ENCODE results near the gene PAPPA2. TPM values are rescaled to one million over a fixed set of nuclear protein-coding genes. Genes with fewer than 3 reads are reported as not detected.

PAPPA2 gene
- total and polyA plus RNA-seq, 2 of the 4 experiments (the other 2 are of a cell fraction): 0.10 to 0.18 TPM

- Histone ChIP-seq H2BK5ac (ENCODE audit: low read depth, low read length, poor library complexity, severe bottlenecking) (no peak overlapping the region), H3K27ac (ENCODE audit: insufficient read depth, low read length) (no peak overlapping the region), H3K79me1 (ENCODE audit: low read depth in 1 of 2, low read length in 2 of 2) (no peaks in the 10 kb centered on the region), H3K9me1 (ENCODE audit: insufficient read depth, low read length) (no peaks in the 10 kb centered on the region), H2AK9ac (replicated peaks; ENCODE audit: low read depth, low read length, poor library complexity) (no peak overlapping the region), H3K56ac (ENCODE audit: extremely low read depth, insufficient read depth, low read length) (no peak overlapping the region), H2AK5ac (ENCODE audit: low read depth, low read length) (no peak overlapping the region), H4K91ac (ENCODE audit: insufficient read depth, low read depth, low read length) (no peak overlapping the region), H3K14ac (replicated peaks; ENCODE audit: low read depth, low read length) (no peak overlapping the region), H3K23ac (ENCODE audit: low read depth, low read length) (no peak overlapping the region), H4K5ac (ENCODE audit: low read depth, low read length) (no peak overlapping the region), H3K27me3 (ENCODE audit: control insufficient read depth, insufficient read depth, low read length) (no peaks in the 10 kb centered on the region), H2AFZ (replicated peaks; ENCODE audit: low read length, poor library complexity) (no peak overlapping the region), H3K9ac (ENCODE audit: low read depth, low read length) (no peak overlapping the region), H3K9me3 (ENCODE audit: control insufficient read depth, insufficient read depth, low read length) (no peaks in the 10 kb centered on the region), H3K4me3 (ENCODE audit: insufficient read depth, low read depth, low read length) (no peak overlapping the region), H3K4ac (ENCODE audit: low read depth, low read length) (no peak overlapping the region), H2BK20ac (ENCODE audit: low read depth, low read length) (no peak overlapping the region), H3K4me1 (ENCODE audit: control insufficient read depth, insufficient read depth, low read length) (no peaks in the 10 kb centered on the region), H4K20me1 (ENCODE audit: insufficient read depth, low read length) (no peaks in the 10 kb centered on the region), H4K8ac (ENCODE audit: low read depth in 2 of 2, low read length in 2 of 2) (no peak overlapping the region), H3K36me3 (ENCODE audit: control insufficient read depth, insufficient read depth, low read length) (no peaks in the 10 kb centered on the region), H2BK15ac (ENCODE audit: low read depth, low read length) (no peak overlapping the region), H2BK120ac (ENCODE audit: low read depth, low read length) (no peak overlapping the region), H3K4me2 (ENCODE audit: low read depth, low read length) (no peak overlapping the region), H3K18ac (ENCODE audit: low read depth, low read length) (no peak overlapping the region)
- no peak for DNase-seq
- CTCF ChIA-PET: no interaction called here
- in situ Hi-C loops (cut with MboI; ENCODE audit: low sequenced_read_pairs): no loop called here
- WGBS, 2 experiments (ENCODE audit: extremely low coverage in 2 of 2, insufficient read length in 1 of 2): no CpG with 5 or more reads among the region's 1 CpG
- dilution Hi-C loops (cut with HindIII; ENCODE audit: low sequenced_read_pairs, unreplicated experiment): no loop called here
- intact Hi-C loops (cut with micrococcal nuclease): no loop called here
- ATAC-seq (ENCODE audit: low read depth): no peak
- no TSS peak for BruUV-seq (replicated peaks)
- TF ChIP-seq MAZ (IDR thresholded peaks at IDR 0.05; ENCODE audit: borderline replicate concordance, low read depth, low read length) (no peak), CTCF (conservative IDR thresholded peaks at IDR 0.05; ENCODE audit: low read depth, low read length) (no peak), MAFK (IDR thresholded peaks at IDR 0.05; ENCODE audit: low read depth, low read length) (no peak)
- TF ChIP-seq, protein P1, sequence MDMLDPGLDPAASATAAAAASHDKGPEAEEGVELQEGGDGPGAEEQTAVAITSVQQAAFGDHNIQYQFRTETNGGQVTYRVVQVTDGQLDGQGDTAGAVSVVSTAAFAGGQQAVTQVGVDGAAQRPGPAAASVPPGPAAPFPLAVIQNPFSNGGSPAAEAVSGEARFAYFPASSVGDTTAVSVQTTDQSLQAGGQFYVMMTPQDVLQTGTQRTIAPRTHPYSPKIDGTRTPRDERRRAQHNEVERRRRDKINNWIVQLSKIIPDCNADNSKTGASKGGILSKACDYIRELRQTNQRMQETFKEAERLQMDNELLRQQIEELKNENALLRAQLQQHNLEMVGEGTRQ (IDR thresholded peaks at IDR 0.05; ENCODE audit: low read depth, low read length): no peak
- POLR2A ChIA-PET (ENCODE audit: unreplicated experiment): no interaction called here
Observed at GRCh38 chr1:176826265-176826664, 363.3 kb downstream of the PAPPA2 start.
